Omental fat pad (tissue), 4 donors: ENCODE results near the gene CD101. TPM values are rescaled to one million over a fixed set of nuclear protein-coding genes. Genes with fewer than 3 reads are reported as not detected.
"Not testable (repeated sequence)": the region's sequence is repeated elsewhere in the genome, so short reads cannot be mapped to it uniquely, and the experiment has no call there.

ENCODE experiments used
- ATAC-seq: fragments of 150-250 bp; one replicate; pipeline ENCODE4 v1.9.1; 2016; ENCODE audit warnings: mild to moderate bottlenecking, moderate library complexity; ENCODE audit not compliant: low FRiP score
- DNase-seq: peaks from one replicate; pipeline ENCODE4 v3.0.0-alpha.2; 2019; ENCODE audit warnings: low spot score
- CTCF ChIP-seq, 3 donors: fragments of 450-650 bp; IDR thresholded peaks; one replicate each; pipeline ENCODE4 v1.5.1; 2016 to 2017; ENCODE audit warnings: antibody characterized with exemption in 3 of 3, mild to moderate bottlenecking in 3 of 3, moderate library complexity in 2 of 3
- total RNA-seq, 4 donors: library from RNA; depleted of rRNA; stranded (reverse); fragments of >200 nt; gene quantifications; one replicate each; pipeline ENCODE4 v1.1.0, GENCODE V29; 2016

The CD101 gene
- total RNA-seq, 4 donors from 2014 or later, result 0.47 to 2.0 (median 1.8) TPM

DNA sequence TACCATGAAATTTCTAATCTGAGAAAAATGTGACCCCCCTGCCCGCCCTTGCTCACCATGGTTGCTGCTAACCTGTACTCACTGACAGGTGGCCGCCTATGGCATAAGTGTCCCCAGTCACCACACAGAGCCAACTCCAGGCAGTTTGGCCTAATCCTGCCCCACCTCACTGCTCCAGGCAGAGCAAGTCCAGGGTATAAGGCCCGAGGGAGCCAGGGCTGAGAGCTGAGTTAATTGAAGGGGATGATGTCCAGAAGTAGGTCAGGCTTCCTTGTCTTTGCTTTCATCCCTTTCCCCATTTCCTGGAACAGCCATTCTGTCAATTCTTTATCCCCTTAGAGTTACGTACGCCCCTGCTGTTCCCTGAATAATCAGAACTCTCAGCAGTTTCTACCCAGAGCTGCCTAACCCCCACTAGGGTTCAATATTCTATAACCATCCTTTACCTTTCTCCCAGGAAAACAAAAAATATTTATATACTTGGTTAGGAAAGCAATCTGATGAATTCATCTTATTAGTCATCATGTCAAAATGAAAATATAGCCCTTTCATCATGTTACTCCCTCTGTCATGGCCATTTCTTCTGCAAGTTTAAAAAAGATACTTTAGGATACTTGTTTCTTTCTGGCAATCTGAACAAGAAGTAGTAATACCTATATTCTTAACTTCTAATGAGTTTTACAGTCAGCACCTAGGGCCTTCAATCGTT lies 29.4 kb upstream of the CD101 start:
- peak; percentile 41 for ATAC-seq
- no peak for TF ChIP-seq CTCF (IDR thresholded peaks at IDR 0.05)

GRCh38 chr1:116972674-116973030 lies 28.9 kb upstream of the CD101 start:
- TF ChIP-seq CTCF (IDR thresholded peaks at IDR 0.05), result no peak
- ATAC-seq (no peak), DNase-seq (no peak)

More for the DNA sequence above, 29.4 kb upstream of the CD101 start:
- no peak for DNase-seq

DNA sequence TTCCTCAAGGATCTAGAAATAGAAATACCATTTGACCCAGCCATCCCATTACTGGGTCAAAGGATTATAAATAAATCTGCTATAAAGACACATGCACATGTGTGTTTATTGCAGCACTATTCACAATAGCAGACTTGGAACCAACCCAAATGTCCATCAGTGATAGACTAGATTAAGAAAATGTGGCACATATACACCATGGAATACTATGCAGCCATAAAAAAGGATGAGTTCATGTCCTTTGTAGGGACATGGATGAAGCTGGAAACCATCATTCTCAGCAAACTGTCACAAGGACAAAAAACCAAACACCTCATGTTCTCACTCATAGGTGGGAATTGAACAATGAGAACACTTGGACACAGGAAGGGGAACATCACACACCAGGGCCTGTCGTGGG lies 21.3 kb upstream of the CD101 start:
- not testable (repeated sequence) for ATAC-seq, DNase-seq

DNA sequence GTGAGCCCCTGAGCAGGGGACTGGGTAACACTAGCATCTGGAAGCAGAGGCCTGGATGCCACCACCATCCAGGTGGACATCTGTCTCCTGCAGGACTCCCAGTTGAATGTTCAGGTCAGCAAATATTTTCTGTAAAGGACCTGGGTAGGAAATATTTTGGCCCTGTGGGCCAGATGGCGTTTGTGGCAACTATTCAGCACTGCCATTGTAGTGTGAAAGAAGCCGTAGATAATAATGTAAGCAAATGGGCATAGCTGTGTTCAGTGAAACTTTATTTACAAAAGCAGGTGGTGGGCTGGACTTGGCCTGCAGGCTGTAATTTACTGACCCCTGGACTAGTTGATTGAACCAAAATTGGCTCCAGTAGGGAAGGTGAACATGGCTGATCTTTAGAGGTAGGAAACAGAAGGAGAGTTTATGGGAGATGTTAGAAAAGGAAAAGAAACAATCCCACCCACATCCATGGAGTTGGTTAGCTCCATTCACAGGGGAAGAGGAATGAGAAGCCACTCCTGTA lies 20.0 kb upstream of the CD101 start:
- no peak for TF ChIP-seq CTCF (IDR thresholded peaks at IDR 0.05)
- DNase-seq, result no peak
- no peak for ATAC-seq

- DNase-seq (no peak), ATAC-seq (no peak)
- TF ChIP-seq CTCF (IDR thresholded peaks at IDR 0.05), result no peak
Measured at GRCh38 chr1:116982319-116983004, 19.1 kb upstream of the CD101 start.

DNA sequence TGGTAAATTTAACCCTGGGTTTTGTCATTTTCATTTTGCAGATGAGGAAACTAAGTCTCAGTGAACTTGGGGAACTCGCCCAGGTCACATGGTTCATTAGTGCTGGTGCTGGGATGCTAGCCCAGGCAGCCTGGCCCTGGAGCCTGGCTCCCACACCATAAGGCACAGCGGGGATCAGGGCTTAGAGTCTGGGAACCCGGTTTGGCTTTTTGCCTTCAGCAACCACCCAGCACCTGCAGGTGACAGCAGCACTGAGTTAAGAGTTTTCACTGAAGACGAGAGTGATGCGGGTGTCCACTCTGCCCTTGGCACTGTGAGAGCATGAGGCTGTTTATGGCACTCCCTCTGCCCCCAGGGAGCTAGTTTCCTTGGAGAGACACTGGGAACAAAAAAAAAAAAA lies 18.4 kb upstream of the CD101 start:
- no peak for TF ChIP-seq CTCF (IDR thresholded peaks at IDR 0.05)
- no peak for ATAC-seq
- no peak for DNase-seq

GRCh38 chr1:116983678-116984077 lies 17.9 kb upstream of the CD101 start:
- no peak for DNase-seq
- ATAC-seq, result no peak
- TF ChIP-seq CTCF (IDR thresholded peaks at IDR 0.05), result no peak
